ENCODE measurements around the gene METTL1.

The METTL1 gene

DNA sequence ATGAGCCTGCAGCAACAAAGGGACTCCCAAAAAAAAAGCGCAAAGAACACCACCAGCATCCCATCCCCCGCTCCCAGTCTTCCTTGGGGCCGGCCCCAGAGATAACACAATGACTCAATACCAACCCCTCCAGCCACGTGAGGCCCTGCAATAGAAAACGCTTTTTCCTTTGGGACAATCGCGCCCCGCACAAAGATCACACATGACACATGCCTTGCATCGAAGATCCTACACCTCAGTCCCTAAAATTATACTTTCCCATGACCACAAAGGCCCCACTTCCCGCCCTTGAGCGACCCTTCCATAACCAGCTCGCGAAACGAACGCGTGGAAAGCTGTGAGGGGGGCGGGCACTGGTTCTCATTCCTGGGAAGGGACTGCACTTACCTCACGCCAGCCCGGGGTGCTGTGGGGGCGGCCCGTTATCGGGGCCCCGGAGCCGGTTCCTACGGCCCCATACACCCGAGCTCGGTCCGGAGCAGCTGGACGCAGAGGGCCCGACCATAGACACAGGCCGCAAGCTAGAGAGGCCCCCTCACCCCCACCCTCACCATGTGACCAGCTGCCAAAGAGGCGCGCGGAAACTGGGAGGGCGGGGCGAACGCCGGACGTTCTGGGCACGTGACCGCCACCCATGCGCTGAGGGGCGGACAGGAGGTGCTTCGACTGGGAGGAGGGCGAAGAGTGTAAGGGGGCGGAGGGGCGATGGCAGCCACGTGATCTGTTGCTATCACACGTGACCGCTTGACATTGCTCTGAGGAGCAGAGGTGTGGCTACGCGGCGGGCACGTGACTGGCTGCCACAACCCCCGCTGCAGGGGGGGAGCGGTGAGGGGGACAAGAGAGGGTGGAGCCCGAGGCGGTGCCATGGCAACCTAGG, 19.9 kb downstream of the METTL1 start, which contains the start of gene CDK4:
TSS of gene CDK4 (minus strand) at position 523 of the 880 bp plus-strand sequence. CDS start 593 bp downstream, outside the sequence.
- DNase-seq: peak; percentile 96

DNA sequence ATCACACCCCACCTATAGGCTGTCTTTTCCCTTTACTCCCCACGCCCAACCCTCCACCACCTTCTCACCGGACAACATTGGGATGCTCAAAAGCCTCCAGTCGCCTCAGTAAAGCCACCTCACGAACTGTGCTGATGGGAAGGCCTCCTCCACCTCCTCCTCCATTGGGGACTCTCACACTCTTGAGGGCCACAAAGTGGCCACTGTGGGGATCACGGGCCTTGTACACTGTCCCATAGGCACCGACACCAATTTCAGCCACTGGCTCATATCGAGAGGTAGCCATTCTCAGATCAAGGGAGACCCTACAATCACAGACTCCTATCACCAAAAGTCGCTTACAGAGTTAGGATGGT, 20.5 kb downstream of the METTL1 start:
- no peak for DNase-seq

DNA sequence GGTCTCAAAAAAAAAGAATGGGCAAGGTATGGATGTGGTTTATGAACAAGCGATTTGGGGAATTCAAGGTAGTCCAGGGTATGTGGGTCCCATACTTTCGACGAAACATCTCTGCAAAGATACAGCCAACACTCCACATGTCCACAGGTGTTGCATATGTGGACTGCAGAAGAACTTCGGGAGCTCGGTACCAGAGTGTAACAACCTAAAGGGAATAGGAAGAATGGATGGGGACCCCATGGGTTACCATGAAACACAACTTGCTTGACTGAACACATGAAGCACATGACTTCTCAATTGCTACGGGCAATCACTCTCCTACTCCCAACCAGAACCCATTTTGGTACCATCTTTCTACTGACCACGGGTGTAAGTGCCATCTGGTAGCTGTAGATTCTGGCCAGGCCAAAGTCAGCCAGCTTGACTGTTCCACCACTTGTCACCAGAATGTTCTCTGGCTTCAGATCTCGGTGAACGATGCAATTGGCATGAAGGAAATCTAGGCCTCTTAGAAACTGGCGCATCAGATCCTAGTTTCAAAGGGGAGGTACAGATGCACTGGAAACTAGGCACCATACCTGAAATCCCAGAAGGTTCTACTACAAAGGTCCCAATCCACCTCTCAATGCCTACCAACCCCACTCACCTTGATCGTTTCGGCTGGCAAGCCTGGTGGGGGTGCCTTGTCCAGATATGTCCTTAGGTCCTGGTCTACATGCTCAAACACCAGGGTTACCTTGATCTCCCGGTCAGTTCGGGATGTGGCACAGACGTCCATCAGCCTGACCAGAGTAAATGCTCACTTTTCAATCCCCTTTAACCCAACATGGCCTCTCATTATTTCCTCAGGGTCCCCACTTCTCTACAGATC, 21.1 kb downstream of the METTL1 start:
- no peak for DNase-seq

DNA sequence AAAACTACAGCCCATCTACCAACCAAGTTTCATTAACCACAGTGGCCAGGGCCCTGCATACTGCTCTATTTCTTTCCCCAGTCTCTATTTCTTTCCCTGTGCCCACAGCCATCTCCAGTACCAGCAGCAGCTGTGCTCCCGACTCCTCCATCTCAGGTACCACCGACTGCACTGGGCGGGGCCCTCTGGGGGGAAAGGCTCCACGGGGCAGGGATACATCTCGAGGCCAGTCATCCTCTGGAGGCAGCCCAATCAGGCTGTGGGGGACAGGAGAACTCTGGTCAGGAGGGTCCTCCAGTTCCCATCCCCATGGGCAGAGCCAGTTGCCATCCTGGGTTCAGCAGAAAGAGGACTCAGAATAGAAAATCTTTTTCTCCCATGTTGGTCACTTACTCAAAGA, 22.8 kb downstream of the METTL1 start:
- DNase-seq: no peak

DNA sequence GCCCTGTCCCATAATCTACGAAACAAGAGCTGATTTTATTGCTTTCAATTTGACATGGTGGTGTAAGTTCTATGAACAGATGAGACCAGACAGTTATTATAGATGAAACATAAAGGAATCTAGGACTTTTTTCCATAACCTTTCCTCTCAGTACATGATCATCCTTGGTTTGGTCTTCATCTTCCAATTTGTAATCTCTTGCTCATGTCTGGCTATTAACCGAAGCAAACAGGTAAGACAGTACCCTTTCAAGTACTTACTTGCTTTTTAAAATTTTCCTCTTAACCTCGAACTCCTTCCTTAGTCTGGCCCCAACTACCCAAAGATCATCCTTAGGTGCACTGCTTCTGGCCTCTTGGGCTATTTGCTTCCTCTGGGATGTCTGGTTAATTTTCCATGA, 25.9 kb downstream of the METTL1 start:
- no peak for DNase-seq

DNA sequence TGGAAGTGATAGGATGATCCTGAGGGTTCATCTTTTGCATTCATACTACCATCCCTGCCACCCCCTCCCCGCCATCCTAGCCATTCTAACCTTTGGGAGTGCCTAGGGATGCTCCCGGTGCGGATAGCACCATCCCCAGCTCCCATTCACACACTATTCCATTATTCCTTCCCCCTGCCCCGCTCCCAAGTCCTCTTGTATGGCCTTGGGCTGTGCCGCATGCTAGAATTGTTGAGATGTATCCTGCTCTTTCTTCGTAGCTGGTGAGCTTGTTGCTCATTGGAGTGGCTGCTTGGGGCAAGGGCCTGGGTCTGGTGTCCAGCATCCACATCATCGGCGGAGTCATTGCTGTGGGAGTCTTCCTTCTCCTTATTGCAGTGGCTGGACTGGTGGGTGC, 26.4 kb downstream of the METTL1 start:
- no peak for DNase-seq

DNA sequence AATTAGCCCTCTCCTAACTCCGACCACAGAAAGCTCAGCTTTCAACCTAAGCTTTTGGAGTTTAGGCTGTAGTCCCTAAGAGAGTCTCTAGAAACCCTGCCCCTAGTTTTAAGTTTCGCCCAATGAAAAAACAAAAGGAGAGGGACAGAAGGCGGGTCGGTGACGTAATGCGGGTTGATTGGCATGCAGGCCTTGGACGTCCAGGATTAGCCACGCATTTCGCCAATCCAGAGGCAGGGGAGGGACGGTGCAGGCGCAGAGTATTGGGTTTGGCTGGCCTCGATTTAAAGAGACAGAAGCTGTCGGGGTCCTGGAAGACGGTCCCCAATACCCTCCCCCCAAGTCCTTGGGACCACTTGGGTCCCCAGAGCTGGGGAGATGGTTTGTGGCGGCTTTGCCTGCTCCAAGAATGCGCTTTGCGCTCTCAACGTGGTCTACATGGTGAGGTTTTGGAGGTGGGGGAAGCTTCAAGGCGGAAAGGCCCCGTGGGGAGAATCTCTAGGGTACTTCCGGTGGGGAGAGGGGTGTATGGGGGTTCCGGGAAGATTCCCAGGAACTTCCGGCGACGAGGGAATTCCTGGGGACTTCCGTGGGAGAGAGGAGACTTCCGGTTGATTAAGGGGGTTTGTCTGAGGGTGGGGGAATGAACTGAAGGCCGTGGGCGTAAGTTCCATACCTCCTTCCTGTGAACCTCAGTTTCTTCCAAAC, 27.0 kb downstream of the METTL1 start, which contains the start of gene TSPAN31:
TSS of gene TSPAN31 (plus strand) at position 263 of the 708 bp plus-strand sequence. CDS start at position 379, 116 bp downstream.
- DNase-seq: peak; percentile 90

DNA sequence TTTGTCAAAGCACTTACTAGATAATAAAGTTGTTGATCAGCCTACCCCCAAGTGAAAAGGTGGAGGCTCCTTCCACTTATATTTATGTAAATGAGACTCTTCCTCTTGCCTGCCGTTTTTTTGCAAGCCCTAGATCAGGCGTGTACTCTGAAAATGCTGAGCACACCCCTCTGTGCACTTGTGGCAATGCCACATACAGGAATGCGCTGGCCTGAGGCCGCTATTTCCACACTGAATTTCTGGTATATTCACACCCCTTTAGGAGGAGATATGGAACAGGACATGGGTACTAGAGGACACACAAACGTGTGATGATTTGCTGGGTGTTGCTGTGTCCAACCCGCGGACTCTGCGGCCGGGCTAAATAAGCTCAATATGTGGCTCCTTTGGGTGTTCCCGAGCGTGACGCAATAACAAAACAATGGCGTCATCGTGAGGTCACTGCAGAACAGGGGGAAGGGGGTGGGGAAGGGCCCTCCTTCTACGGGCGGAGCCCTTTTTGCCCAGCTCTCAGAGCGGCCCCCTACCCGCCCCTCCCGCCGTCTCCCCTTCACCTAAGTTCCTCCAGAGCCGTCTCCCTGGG, 27.6 kb downstream of the METTL1 start:
- peak; percentile 58 for DNase-seq

DNA sequence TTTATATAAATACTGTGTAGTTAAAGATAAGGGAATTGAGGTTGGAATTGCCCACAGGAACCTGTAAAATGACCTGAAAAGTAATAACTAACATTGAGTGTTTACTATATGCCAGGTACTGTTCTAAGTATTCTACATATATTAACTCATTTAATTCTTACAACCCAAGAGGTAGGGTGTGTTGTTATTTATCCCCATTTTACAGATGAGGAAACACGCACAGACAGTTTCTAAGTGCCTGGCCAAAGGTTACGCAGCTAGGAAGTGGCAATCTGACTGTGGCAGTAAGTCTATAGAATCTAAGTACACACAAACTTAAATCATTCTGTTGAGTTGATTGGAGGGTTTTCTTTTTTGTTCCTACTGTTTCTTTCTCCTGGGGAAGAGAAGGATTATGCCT, 28.1 kb downstream of the METTL1 start:
- no peak for DNase-seq

DNA sequence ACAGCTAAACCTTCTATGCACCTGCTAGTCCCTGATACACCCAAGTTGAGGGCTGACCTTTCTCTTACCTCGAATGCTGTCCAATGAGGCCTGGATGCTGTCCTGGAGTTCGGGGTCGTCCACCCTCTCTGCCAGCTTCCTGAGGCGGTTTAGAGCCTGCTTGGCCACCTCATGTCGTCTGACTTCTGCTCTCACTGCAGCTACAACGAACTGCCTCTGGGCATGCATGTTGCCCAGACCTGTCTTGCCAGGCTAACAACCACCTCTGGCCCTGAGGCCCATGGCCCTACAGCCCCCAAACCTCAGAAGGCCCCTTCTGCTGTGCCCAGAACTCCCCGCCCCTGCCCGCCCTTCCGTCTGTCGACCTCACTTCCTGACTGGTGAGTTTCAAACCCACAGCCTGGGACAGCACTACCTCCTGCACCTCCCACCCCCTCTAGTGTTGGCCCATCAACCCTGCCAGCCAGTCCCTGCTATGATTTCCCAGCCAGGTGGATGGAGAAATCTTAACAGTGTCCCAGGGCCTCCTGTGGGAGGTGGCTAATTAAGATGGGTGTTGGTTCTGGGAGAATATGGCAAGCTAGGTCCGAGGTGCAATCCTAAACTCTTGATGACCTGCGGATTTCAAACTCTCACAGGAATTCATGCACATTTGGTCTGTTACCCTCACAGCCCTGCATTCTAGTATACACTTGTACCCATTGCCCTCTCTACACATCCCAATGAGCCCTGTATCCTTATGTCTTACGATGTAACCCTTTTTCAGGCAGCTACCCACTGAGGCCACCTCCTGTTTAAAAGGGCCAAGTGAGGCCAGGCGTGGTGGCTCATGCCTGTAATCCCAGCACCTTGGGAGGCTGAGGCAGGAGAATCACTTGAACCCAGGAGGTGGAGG, 29.8 kb downstream of the METTL1 start:
- peak; percentile 63 for DNase-seq

DNA sequence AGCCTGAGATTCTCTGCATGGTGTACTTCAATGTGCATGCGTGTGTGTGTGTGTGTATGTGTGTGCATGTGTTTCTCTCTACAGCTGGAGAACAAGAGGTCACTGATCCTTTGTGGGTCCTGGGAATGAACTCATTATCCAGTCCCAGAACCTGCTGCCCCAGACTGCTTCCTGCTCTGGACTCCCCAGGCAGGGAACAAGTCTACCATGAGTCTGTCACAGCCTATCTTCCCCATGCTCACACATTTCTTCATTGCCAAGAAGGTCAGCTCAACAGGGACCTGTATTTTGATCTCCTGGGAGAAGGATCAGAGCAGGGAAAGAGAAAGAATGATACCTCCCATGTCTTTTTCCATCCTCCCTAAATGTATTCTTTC, 30.5 kb downstream of the METTL1 start:
- no peak for DNase-seq

DNA sequence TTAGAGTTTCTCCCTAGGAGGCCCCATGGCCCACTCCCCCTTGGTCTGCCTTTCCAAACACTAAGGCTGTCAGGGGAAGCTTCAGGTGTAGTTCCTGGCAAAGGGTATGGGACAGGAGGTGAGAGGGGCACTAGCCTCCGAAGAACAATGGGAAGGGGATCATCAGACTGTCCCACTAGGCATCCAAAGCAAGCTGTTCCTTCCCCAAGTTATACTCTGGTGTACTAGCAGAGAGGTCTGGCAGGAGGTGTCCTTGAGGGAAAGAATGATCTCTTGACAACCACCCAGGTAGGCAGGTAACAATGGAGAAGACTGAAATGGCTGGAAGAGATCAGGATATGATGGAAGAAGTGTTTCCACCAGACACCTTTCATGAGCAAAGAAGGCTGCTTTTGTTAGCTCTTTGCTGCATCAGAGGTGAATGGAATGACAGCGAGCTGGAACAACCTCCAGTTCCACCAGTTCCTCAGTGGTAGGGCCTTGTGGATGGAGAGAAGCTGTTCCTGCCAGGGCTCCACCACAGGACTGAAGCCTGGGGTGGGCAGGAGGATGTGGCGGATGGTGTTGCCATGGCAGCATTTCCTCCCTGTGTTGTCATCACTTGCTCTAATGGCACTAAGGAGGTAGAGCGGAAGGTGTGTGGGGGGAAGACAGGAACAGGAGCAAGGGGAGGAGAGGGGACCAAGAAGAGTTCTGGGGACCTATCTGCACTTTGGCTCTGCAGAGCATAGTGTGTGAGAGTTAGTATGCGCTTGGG, 31.1 kb downstream of the METTL1 start:
- peak; percentile 64 for DNase-seq

DNA sequence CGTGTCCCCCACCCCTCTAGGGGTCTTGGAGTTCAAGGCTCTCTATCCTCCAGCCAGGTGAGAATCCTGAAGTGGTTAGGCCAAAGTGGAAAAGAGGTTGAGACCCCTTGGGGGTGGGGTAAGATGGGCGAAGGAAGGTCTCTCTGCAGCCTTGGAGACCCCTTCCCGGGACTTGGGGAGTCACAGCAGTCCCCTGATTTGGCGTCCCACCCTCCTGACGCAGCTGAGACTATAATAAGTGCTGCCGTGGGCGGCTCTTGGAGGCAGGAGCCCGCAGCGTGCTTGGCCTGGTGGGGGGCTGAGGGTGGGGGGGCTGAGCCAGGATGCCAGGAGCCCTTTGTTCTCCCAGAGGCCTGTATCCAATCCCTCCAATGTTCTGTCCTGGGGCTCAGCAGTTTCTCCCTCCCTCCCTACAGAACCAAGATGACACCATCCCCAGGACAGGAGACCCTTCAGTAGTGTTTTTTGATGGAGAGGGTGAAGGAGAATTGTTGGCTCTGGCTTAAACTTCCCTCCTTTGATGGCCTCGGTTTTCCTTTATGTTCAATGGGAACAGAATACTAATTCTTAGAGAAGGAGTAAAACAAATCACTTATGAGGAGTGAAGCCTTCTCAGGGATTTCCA, 31.9 kb downstream of the METTL1 start:
- no peak for DNase-seq

DNA sequence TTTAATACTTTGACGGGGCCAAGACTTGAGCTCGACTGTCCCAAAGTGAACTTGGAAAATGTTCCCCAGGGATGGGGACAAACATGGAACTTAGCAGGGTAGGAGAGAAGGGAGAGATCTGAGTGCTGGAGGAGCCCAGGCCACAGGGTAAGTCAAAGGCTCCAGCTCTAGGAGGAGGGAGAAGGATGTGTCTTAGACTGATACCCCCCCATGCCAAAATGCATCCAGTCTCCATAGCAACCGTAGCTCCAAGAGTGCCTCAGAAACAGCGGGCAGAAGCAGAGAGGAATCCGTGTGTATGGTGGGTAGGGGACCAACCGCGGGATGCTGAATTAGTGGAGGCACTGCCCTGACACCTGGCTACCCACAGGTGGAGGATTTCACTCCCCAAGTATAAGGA, 32.5 kb downstream of the METTL1 start:
- DNase-seq: no peak

DNA sequence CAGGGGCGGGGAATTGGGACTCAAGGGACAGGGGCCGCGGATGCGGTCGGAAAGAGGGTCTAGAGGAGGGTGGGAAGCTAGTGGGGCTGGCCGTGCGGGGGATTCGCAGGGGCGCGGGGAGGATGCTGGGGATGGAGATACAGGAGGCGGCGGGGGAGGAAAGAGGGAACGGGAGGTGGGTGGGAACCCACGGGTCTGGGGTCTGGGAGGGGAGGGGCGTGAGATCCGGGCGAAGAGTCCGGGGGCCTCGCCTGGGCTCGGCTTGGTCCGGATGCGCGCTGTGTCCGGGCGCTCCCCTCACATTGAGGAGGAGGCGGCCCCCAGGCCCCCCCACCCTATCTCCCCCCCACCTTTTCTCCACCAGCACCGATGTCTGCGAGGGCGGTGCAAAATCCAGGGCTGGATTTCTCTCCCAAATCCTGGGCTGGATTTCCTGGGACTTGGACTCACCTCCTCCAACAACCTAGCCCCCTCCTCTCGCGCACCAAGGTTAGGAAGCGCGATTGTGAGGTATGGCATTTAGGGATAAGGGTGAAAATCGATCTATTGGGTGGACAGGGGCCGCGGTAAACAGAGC, 33.2 kb downstream of the METTL1 start, which contains the start of gene AGAP2:
TSS of gene AGAP2 (minus strand) at position 82 of the 577 bp plus-strand sequence. CDS start 496 bp downstream, outside the sequence.
- no peak for DNase-seq

DNA sequence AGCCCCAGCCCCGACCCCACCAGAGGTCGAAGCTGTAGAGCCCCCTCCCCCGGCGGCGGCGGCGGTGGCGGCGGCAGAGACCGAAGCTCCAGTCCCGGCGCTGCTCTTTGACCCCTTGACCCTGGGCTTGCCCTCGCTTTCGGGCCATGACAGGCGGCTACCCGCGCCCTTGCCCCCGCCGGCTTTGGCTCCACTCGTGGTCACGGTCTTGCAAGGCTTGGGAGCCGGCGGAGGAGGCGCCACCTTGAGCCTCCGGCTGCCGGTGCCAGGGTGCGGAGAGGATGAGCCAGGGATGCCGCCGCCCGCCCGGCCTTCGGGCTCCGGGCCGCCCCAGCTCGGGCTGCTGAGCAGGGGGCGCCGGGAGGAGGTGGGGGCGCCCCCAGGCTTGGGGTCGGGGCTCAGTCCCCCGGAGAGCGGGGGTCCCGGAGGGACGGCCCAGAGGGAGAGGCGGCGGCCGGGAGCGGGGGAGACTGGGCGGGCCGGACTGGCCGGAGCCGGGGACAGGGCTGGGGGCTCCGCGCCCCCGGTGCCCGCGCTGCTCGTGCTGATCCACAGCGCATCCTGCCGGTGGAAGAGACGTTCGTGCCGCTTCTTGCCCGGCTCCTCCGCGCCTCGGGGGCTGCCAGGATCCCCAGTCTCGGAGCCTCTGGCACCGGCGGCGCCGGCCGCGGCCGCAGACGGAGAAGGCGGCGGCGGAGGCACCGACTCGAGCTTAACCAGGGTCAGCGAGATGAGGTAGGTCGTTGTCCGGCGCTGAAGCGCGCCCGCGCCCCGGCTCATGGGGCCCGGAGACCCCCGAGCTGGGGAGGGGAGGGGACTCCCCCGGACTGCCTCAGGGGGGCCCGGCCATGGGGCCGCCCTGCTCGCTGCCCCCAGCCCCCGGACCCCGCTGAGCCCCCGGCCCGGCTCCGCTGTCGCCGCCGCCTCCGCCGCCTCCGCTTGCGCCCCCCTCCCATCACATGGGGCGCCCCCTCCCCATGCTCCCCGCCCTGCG, 34.1 kb downstream of the METTL1 start:
- no peak for DNase-seq

DNA sequence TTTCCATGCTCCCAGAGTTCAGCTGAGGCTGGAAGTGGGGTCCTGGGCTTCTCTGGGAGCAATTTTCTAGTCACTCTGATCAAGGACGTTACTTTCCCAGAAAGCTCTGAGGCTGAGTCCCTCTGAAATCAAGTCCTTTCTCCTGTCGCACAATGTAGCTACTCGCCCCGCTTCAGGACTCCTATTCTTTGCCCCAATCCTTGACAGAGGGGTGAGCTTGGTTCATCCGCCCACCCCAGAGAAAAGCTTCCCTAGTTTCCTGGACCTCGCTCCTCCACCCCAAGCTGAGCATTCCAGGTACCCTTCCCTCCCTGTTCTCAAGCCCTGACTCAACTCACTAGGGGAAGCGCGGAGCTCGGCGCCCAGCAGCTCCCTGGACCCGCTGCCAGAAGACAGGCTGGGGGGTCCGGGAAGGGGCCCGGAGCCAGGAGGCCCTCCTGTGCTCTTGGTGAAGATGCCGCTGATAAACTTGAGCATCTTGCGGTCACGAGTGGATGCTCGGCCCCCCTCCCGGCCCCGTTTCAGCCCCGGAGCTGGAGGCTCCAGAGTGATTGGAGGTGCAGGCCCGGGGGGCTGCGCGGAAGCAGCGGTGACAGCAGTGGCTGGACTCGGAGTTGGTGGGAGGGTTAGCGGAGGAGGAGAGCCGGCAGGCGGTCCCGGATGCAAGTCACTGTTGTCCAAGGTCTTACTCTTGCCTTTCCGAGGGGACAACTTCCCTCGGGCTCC, 35.0 kb downstream of the METTL1 start:
- DNase-seq: no peak

All from activated CD4-positive, alpha-beta T cell treated with anti-CD3 and anti-CD28 coated beads for 1 hour (primary cell).